ENCODE data around the gene ANKRD24. TPM values are rescaled to one million over a fixed set of nuclear protein-coding genes. Genes with fewer than 3 reads are reported as not detected.
"Not testable (repeated sequence)": the region's sequence is repeated elsewhere in the genome, so short reads cannot be mapped to it uniquely, and the experiment has no call there.

ANKRD24 gene
- total RNA-seq, 1 experiment from 2014 or later, result 0.76 TPM

GRCh38 chr19:4154571-4155312, 27.7 kb upstream of the ANKRD24 start:
- intact Hi-C loops (cut with micrococcal nuclease; ENCODE audit: unreplicated experiment), result no loop called here
- H3K9me3 Mint-ChIP-seq (ENCODE audit: low read depth, unreplicated experiment), result no peaks in the 10 kb centered on the region
- BruUV-seq (replicated peaks), result no TSS peak
- no peaks in the 10 kb centered on the region for H3K27me3 Mint-ChIP-seq (ENCODE audit: unreplicated experiment)
- DNase-seq, result no peak
- peaks cover 5% of the 10 kb centered on the region for H3K36me3 Mint-ChIP-seq (ENCODE audit: insufficient read depth, unreplicated experiment)
- TF ChIP-seq CTCF (IDR thresholded peaks at IDR 0.05; ENCODE audit: unreplicated experiment), result no peak
- peaks cover 12% of the 10 kb centered on the region for H3K4me1 Mint-ChIP-seq (ENCODE audit: low read depth, unreplicated experiment)
- H3K27ac Mint-ChIP-seq (ENCODE audit: unreplicated experiment), result no peak overlapping the region
- H3K4me3 Mint-ChIP-seq (ENCODE audit: low read depth, unreplicated experiment), result no peak overlapping the region
- CTCF ChIA-PET, result no interaction called here

- H3K27me3 Mint-ChIP-seq (ENCODE audit: unreplicated experiment), result no peaks in the 10 kb centered on the region
- CTCF ChIA-PET, result no interaction called here
These were observed 25.3 kb upstream of the ANKRD24 start for GRCh38 chr19:4157164-4157563.

GRCh38 chr19:4157971-4158370, 24.5 kb upstream of the ANKRD24 start:
- CTCF ChIA-PET; DNase-seq; H3K27ac Mint-ChIP-seq (ENCODE audit: unreplicated experiment); H3K9me3 Mint-ChIP-seq (ENCODE audit: low read depth, unreplicated experiment); H3K4me1 Mint-ChIP-seq (ENCODE audit: low read depth, unreplicated experiment); BruUV-seq (replicated peaks); H3K4me3 Mint-ChIP-seq (ENCODE audit: low read depth, unreplicated experiment); intact Hi-C loops (cut with micrococcal nuclease; ENCODE audit: unreplicated experiment); H3K36me3 Mint-ChIP-seq (ENCODE audit: insufficient read depth, unreplicated experiment); H3K27me3 Mint-ChIP-seq (ENCODE audit: unreplicated experiment): not testable (repeated sequence)

More at GRCh38 chr19:4157164-4157563, 25.3 kb upstream of the ANKRD24 start:
- no peak overlapping the region for H3K27ac Mint-ChIP-seq (ENCODE audit: unreplicated experiment)
- H3K36me3 Mint-ChIP-seq (ENCODE audit: insufficient read depth, unreplicated experiment), result peaks cover 5% of the 10 kb centered on the region
- H3K4me3 Mint-ChIP-seq (ENCODE audit: low read depth, unreplicated experiment), result no peak overlapping the region
- intact Hi-C loops (cut with micrococcal nuclease; ENCODE audit: unreplicated experiment), result no loop called here
- TF ChIP-seq CTCF (IDR thresholded peaks at IDR 0.05; ENCODE audit: unreplicated experiment), result no peak
- no TSS peak for BruUV-seq (replicated peaks)
- DNase-seq, result no peak
- H3K4me1 Mint-ChIP-seq (ENCODE audit: low read depth, unreplicated experiment), result no peaks in the 10 kb centered on the region
- no peaks in the 10 kb centered on the region for H3K9me3 Mint-ChIP-seq (ENCODE audit: low read depth, unreplicated experiment)

GRCh38 chr19:4161415-4162077, 20.9 kb upstream of the ANKRD24 start:
- no peaks in the 10 kb centered on the region for H3K9me3 Mint-ChIP-seq (ENCODE audit: low read depth, unreplicated experiment)
- intact Hi-C loops (cut with micrococcal nuclease; ENCODE audit: unreplicated experiment), result no loop called here
- H3K4me1 Mint-ChIP-seq (ENCODE audit: low read depth, unreplicated experiment), result no peaks in the 10 kb centered on the region
- no peak overlapping the region for H3K4me3 Mint-ChIP-seq (ENCODE audit: low read depth, unreplicated experiment)
- TF ChIP-seq CTCF (IDR thresholded peaks at IDR 0.05; ENCODE audit: unreplicated experiment), result no peak
- CTCF ChIA-PET, result no interaction called here
- no peak overlapping the region for H3K27ac Mint-ChIP-seq (ENCODE audit: unreplicated experiment)
- H3K27me3 Mint-ChIP-seq (ENCODE audit: unreplicated experiment), result peaks cover under 1% of the 10 kb centered on the region
- DNase-seq, result no peak
- no TSS peak for BruUV-seq (replicated peaks)
- H3K36me3 Mint-ChIP-seq (ENCODE audit: insufficient read depth, unreplicated experiment), result no peaks in the 10 kb centered on the region

- intact Hi-C loops (cut with micrococcal nuclease; ENCODE audit: unreplicated experiment), result no loop called here
- H3K27ac Mint-ChIP-seq (ENCODE audit: unreplicated experiment), result no peak overlapping the region
- H3K4me3 Mint-ChIP-seq (ENCODE audit: low read depth, unreplicated experiment), result no peak overlapping the region
- no peaks in the 10 kb centered on the region for H3K4me1 Mint-ChIP-seq (ENCODE audit: low read depth, unreplicated experiment)
- no peak for DNase-seq
- peaks cover 28% of the 10 kb centered on the region for H3K27me3 Mint-ChIP-seq (ENCODE audit: unreplicated experiment)
- BruUV-seq (replicated peaks), result no TSS peak
- TF ChIP-seq CTCF (IDR thresholded peaks at IDR 0.05; ENCODE audit: unreplicated experiment), result no peak
- no peaks in the 10 kb centered on the region for H3K36me3 Mint-ChIP-seq (ENCODE audit: insufficient read depth, unreplicated experiment)
- CTCF ChIA-PET, result interaction anchor here (1.0 kb wide), 1 partner anchor 24 kb away, joined by 4 read pairs; no protein-coding TSS in a partner anchor
- H3K9me3 Mint-ChIP-seq (ENCODE audit: low read depth, unreplicated experiment), result no peaks in the 10 kb centered on the region
These were observed 18.2 kb upstream of the ANKRD24 start for GRCh38 chr19:4164262-4164661.
